Uterus (tissue), 2 donors: Measurements from ENCODE around the gene TTC29.

Source experiments
- POLR2A ChIP-seq, 2 donors: fragments of 450-650 bp; IDR thresholded peaks; one replicate each; pipeline ENCODE4 v1.6.1; 2016; ENCODE audit warnings: antibody characterized with exemption in 2 of 2, mild to moderate bottlenecking in 1 of 2, moderate library complexity in 1 of 2
- TF ChIP-seq, protein P1 (sequence below), 4 experiments: fragments of 200-600 bp in 2 of 4; fragments of 450-650 bp in 2 of 4; sonication (generic) in 2 of 4; IDR thresholded peaks; one replicate each; pipeline ENCODE4 v1.5.1; 2016 to 2019; ENCODE audit warnings: antibody characterized with exemption in 4 of 4, mild to moderate bottlenecking in 2 of 4, moderate library complexity in 1 of 4

DNA sequence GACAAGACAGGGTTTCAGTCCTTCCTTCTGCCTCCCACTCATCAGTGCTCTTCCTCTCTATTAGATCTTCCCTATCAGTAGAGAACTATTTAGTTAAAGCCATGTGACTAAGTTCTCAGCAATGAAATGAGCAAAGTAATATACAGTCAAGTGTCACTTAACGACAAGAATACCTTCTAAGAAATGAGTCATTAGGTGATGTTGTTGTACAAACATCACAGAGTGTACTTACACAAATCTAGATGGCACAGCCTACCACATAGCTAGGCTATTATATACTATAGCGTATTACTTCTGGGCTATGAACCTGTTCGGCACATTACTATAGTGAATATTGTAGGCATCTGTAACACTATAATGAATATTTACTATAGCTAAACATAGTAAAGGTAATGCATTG, 235.7 kb downstream of the TTC29 start:
- TF ChIP-seq, protein P1, sequence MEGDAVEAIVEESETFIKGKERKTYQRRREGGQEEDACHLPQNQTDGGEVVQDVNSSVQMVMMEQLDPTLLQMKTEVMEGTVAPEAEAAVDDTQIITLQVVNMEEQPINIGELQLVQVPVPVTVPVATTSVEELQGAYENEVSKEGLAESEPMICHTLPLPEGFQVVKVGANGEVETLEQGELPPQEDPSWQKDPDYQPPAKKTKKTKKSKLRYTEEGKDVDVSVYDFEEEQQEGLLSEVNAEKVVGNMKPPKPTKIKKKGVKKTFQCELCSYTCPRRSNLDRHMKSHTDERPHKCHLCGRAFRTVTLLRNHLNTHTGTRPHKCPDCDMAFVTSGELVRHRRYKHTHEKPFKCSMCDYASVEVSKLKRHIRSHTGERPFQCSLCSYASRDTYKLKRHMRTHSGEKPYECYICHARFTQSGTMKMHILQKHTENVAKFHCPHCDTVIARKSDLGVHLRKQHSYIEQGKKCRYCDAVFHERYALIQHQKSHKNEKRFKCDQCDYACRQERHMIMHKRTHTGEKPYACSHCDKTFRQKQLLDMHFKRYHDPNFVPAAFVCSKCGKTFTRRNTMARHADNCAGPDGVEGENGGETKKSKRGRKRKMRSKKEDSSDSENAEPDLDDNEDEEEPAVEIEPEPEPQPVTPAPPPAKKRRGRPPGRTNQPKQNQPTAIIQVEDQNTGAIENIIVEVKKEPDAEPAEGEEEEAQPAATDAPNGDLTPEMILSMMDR (IDR thresholded peaks at IDR 0.05): no peak
- no peak for TF ChIP-seq POLR2A (IDR thresholded peaks at IDR 0.05)
